Transverse colon (tissue), 4 donors: ENCODE measurements around the gene LAMTOR1. TPM values are rescaled to one million over a fixed set of nuclear protein-coding genes. Genes with fewer than 3 reads are reported as not detected.
A peak's percentile ranks its signal among the peaks of the same experiment; 100 is the strongest.
"Not testable (repeated sequence)": the region's sequence is repeated elsewhere in the genome, so short reads cannot be mapped to it uniquely, and the experiment has no call there.

Source experiments
- DNase-seq: peaks from one replicate; pipeline ENCODE4 v3.0.0-alpha.2; 2019
- H3K27ac ChIP-seq, 4 donors: fragments of 200-600 bp; sonication (generic); 2 replicates each; pipeline ENCODE4 v1.5.1; 2016 to 2018; ENCODE audit warnings: inconsistent platforms in 4 of 4
- H3K27me3 ChIP-seq: fragments of 200-600 bp; sonication (generic); 2 replicates; pipeline ENCODE4 v1.5.1; 2017; ENCODE audit warnings: inconsistent platforms
- H3K36me3 ChIP-seq, 4 donors: fragments of 200-600 bp; sonication (generic); 2 replicates each; pipeline ENCODE4 v1.5.1; 2017 to 2019; ENCODE audit warnings: inconsistent platforms in 4 of 4
- H3K4me1 ChIP-seq, 4 donors: fragments of 200-600 bp; sonication (generic); 2 replicates each; pipeline ENCODE4 v1.5.1; 2017 to 2020; ENCODE audit warnings: inconsistent platforms in 4 of 4
- H3K4me3 ChIP-seq, 4 donors: fragments of 200-600 bp; sonication (generic); 1 replicate in 1 of 4; 2 replicates in 3 of 4; pipeline versions ENCODE4 v1.5.1 to v1.6.1; 2017 to 2019; ENCODE audit warnings: inconsistent platforms in 4 of 4
- H3K9me3 ChIP-seq, 2 donors: fragments of 200-600 bp; sonication (generic); 2 replicates each; pipeline ENCODE4 v1.5.1; 2017 to 2019; ENCODE audit warnings: inconsistent platforms in 2 of 2
- EP300 ChIP-seq: sonication (generic); formaldehyde crosslinking; IDR thresholded peaks from one replicate; pipeline ENCODE4 v1.6.1; 2017; ENCODE audit warnings: antibody characterized with exemption, low read depth
- POLR2A ChIP-seq: fragments of 450-650 bp; IDR thresholded peaks from one replicate; pipeline ENCODE4 v1.6.1; 2016; ENCODE audit warnings: antibody characterized with exemption, mild to moderate bottlenecking, moderate library complexity
- POLR2AphosphoS5 ChIP-seq, 3 donors: sonication (generic); formaldehyde crosslinking; IDR thresholded peaks; one replicate each; pipeline ENCODE4 v1.6.1; 2016; ENCODE audit warnings: antibody characterized with exemption in 3 of 3
- WGBS, 2 donors: methylation state at CpG; one replicate each; pipeline ENCODE4 v1.1.5; 2018; ENCODE audit warnings: low coverage in 1 of 2; 5-methylcytosine and 5-hydroxymethylcytosine counted together
- in situ Hi-C, 4 donors: fragments of 200-750 bp; cut with MboI; loops; one replicate each; pipeline versions ENCODE4 v1.15.0 to v1.15.1; 2017; ENCODE audit warnings: low sequenced_read_pairs in 3 of 4, low pct_ligation_motif_present in 1 of 4, low pct_unique_long_range_greater_than_20kb in 1 of 4
- intact Hi-C: fragments of 100-400 bp; cut with DNase I; formaldehyde crosslinking; loops from one replicate; pipeline ENCODE4 v1.15.1; 2023; ENCODE audit warnings: low total_unique reads
- total RNA-seq, 4 donors: library from RNA; depleted of rRNA; stranded (reverse); fragments of >200 nt; gene quantifications; one replicate each; pipeline ENCODE4 v1.1.0, GENCODE V29; 2016
- TF ChIP-seq, protein P1 (sequence below), 5 experiments: fragments of 200-600 bp in 3 of 5; fragments of 450-650 bp in 2 of 5; sonication (generic) in 3 of 5; IDR thresholded peaks; 1 replicate in 2 of 5; 2 replicates in 3 of 5; pipeline ENCODE4 v1.5.1; 2016 to 2017; ENCODE audit warnings: antibody characterized with exemption in 5 of 5, inconsistent platforms in 3 of 5, mild to moderate bottlenecking in 2 of 5, moderate library complexity in 1 of 5

The LAMTOR1 gene
- total RNA-seq, 4 donors from 2014 or later: 59.1 to 156 (median 102) TPM

DNA sequence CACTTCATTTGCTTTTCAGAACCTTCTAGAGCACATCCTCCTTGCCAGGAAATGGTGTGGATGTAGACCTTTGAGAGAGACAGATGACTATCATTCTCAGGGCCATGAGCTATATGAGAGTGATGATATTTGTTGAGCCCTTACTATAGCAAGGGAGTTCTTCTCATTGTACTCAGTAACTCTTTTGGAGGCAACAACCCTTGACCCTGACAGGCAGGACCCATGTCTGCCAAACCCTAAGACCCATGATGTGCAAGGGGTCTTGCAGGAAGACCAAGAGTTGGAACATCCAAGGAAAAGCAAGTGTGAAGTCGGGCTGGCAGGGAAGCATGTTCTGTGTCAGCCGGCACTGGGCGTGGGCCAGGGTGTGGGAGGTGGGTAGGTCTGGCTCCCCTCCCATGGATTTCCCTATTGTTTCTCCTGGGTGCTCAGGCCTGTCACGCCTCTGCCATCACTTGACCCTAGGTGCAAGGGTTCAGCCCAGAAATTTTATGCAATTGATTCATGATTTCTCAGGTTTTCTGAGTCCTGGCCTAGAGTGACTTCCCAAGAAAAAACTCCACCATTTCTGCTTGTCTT is 33.7 kb upstream of the LAMTOR1 start:
- no peak for TF ChIP-seq POLR2A
- TF ChIP-seq, protein P1, sequence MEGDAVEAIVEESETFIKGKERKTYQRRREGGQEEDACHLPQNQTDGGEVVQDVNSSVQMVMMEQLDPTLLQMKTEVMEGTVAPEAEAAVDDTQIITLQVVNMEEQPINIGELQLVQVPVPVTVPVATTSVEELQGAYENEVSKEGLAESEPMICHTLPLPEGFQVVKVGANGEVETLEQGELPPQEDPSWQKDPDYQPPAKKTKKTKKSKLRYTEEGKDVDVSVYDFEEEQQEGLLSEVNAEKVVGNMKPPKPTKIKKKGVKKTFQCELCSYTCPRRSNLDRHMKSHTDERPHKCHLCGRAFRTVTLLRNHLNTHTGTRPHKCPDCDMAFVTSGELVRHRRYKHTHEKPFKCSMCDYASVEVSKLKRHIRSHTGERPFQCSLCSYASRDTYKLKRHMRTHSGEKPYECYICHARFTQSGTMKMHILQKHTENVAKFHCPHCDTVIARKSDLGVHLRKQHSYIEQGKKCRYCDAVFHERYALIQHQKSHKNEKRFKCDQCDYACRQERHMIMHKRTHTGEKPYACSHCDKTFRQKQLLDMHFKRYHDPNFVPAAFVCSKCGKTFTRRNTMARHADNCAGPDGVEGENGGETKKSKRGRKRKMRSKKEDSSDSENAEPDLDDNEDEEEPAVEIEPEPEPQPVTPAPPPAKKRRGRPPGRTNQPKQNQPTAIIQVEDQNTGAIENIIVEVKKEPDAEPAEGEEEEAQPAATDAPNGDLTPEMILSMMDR (IDR thresholded peaks at IDR 0.05): no peak
- TF ChIP-seq POLR2AphosphoS5 (IDR thresholded peaks at IDR 0.05): no peak
- TF ChIP-seq EP300: no peak
- no peaks in the 10 kb centered on the region for H3K36me3 ChIP-seq
- DNase-seq: peak; percentile 20
- no peaks in the 10 kb centered on the region for H3K9me3 ChIP-seq
- WGBS, 2 donors: 83 to 85% methylated on average over 1 to 4 of the region's 4 CpGs
- intact Hi-C loops (no loop called here), in situ Hi-C loops (no loop called here)
- H3K27me3 ChIP-seq: no peaks in the 10 kb centered on the region
- no peak overlapping the region for H3K4me3 ChIP-seq
- H3K4me1 ChIP-seq: no peaks in the 10 kb centered on the region
- no peak overlapping the region for H3K27ac ChIP-seq

DNA sequence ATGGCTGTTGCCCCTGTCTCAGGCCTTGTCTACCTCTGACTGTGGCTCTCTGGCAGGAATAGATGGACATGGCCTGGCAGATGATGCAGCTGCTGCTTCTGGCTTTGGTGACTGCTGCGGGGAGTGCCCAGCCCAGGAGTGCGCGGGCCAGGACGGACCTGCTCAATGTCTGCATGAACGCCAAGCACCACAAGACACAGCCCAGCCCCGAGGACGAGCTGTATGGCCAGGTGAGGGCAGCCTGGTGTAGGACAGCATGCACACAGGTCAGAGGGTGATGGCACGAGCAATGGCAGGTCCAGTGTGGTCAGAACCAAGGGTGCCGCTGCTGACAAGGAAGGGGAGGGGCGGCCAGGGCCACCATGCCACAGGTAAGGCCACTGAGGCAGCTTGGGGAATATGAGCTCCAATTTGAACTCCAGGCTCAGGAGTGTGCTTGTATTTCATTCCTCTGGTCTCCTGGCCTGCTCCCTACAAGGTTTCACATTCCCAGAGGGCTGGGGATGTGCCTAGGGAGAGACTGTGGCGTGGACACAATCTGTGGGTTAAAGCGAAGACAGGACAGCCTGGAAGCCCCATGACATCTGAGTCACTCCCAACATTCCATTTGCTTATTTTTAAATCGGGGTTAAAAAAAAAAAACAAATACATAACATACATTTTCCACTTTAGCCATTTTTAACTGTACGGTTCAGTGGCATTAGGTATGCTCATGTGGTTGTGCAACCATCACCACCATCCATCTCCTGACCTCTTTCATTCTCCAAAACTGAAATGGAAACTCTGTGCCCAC is 33.0 kb upstream of the LAMTOR1 start:
- no peak overlapping the region for H3K4me3 ChIP-seq
- no peaks in the 10 kb centered on the region for H3K9me3 ChIP-seq
- whole genome bisulfite sequencing, 2 donors: 89 to 90% methylated on average over 5 to 14 of the region's 14 CpGs
- H3K27me3 ChIP-seq: no peaks in the 10 kb centered on the region
- H3K4me1 ChIP-seq: no peaks in the 10 kb centered on the region
- in situ Hi-C loops: no loop called here
- DNase-seq: no peak
- no peaks in the 10 kb centered on the region for H3K36me3 ChIP-seq
- H3K27ac ChIP-seq: no peak overlapping the region
- TF ChIP-seq POLR2AphosphoS5 (IDR thresholded peaks at IDR 0.05) (no peak), EP300 (no peak), POLR2A (no peak)
- TF ChIP-seq, protein P1 (IDR thresholded peaks at IDR 0.05): no peak
- intact Hi-C loops: no loop called here

DNA sequence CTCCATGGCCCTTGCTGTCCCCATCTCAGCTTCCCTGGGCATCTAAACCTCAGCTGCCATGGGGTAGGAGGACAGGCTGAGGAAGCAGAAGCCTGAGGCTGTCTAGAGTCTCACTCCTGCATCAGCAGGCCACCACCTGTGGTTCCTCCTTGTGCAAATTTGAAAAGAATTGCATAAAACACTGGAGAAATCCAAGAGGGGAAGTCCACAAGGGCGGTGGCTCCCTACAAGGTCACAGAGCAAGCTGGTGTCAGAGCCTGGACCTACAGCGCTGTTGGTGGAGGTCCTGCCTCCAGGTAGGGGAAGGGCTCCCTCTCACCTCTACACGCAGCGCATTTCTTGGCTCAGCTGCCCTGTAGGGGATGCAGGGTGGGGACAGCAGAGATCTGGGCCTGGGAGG is 32.4 kb upstream of the LAMTOR1 start, which contains the start of gene FOLR3:
Gene FOLR3 (plus strand): TSS at position 253 of the 400 bp plus-strand sequence. CDS start 228 bp downstream, outside the sequence.
- H3K4me3 ChIP-seq, in situ Hi-C loops, H3K4me1 ChIP-seq, H3K9me3 ChIP-seq, H3K36me3 ChIP-seq, intact Hi-C loops, H3K27ac ChIP-seq, H3K27me3 ChIP-seq, DNase-seq: not testable (repeated sequence)
- WGBS, 2 donors: 95% methylated on average over 4 of the region's 4 CpGs; no CpG with 5 or more reads in 1 of the 2 donors

DNA sequence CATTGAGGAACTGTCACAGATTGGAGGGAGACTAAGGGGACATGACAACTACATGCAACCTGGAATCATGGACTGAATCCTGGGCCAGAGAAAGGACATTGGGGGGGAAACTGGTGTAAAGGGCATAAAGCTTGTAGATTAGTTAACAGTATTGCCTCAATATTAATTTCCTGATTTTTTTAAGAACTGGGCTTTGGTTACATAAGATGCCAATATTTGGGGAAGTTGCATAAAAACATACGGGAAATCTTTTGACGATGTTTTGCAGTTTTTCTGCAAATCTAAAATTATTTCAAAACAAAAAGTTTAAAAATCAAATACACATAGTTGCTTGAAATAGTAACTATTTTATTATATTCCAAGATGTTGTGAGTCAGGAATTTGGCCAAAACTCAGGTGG is 29.5 kb upstream of the LAMTOR1 start:
- WGBS, 2 donors: 80 to 84% methylated on average over 2 of the region's 2 CpGs
- H3K27me3 ChIP-seq: no peaks in the 10 kb centered on the region
- no peak overlapping the region for H3K27ac ChIP-seq
- H3K9me3 ChIP-seq: no peaks in the 10 kb centered on the region
- intact Hi-C loops (no loop called here), in situ Hi-C loops (no loop called here)
- H3K4me3 ChIP-seq: no peak overlapping the region
- H3K4me1 ChIP-seq: no peaks in the 10 kb centered on the region
- DNase-seq: no peak
- no peak for TF ChIP-seq POLR2AphosphoS5 (IDR thresholded peaks at IDR 0.05)
- TF ChIP-seq, protein P1 (IDR thresholded peaks at IDR 0.05): no peak
- TF ChIP-seq EP300: no peak
- TF ChIP-seq POLR2A: no peak
- H3K36me3 ChIP-seq: no peaks in the 10 kb centered on the region
